GM19238 (cell line): ENCODE data around the gene CLSTN2.

Experiments used
- DNase-seq: peaks from one replicate; pipeline ENCODE4 v3.0.0; 2011; ENCODE audit warnings: low spot score; ENCODE audit not compliant: insufficient read length

CLSTN2 gene

GRCh38 chr3:140443073-140443472 is 508.1 kb downstream of the CLSTN2 start:
- no peak for DNase-seq

- DNase-seq = no peak
Observed at GRCh38 chr3:140443806-140444205, 508.8 kb downstream of the CLSTN2 start.

- no peak for DNase-seq
Observed at GRCh38 chr3:140446734-140447133, 511.7 kb downstream of the CLSTN2 start.

GRCh38 chr3:140447136-140447535 is 512.2 kb downstream of the CLSTN2 start:
- no peak for DNase-seq

GRCh38 chr3:140448001-140448400 is 513.0 kb downstream of the CLSTN2 start:
- no peak for DNase-seq

- DNase-seq = no peak
Observed at GRCh38 chr3:140449413-140450256, 514.6 kb downstream of the CLSTN2 start.

- no peak for DNase-seq
Observed at GRCh38 chr3:140453750-140454149, 518.8 kb downstream of the CLSTN2 start.

- DNase-seq = no peak
Observed at GRCh38 chr3:140455521-140456214, 520.7 kb downstream of the CLSTN2 start.

- DNase-seq = no peak
Observed at GRCh38 chr3:140456974-140457373, 522.0 kb downstream of the CLSTN2 start.

GRCh38 chr3:140459462-140459861 is 524.5 kb downstream of the CLSTN2 start:
- no peak for DNase-seq

- no peak for DNase-seq
Observed at GRCh38 chr3:140461250-140461649, 526.3 kb downstream of the CLSTN2 start.

GRCh38 chr3:140463355-140463754 is 528.4 kb downstream of the CLSTN2 start:
- DNase-seq = no peak

- DNase-seq = no peak
Observed at GRCh38 chr3:140465988-140466387, 531.0 kb downstream of the CLSTN2 start.

- DNase-seq = no peak
Observed at GRCh38 chr3:140466535-140466934, 531.5 kb downstream of the CLSTN2 start.

- no peak for DNase-seq
Observed at GRCh38 chr3:140467104-140467577, 532.2 kb downstream of the CLSTN2 start.

- DNase-seq = no peak
Observed at GRCh38 chr3:140467796-140468315, 532.9 kb downstream of the CLSTN2 start.

- DNase-seq = no peak
Observed at GRCh38 chr3:140468407-140468806, 533.4 kb downstream of the CLSTN2 start.

- DNase-seq = no peak
Observed at GRCh38 chr3:140469491-140469890, 534.5 kb downstream of the CLSTN2 start.

GRCh38 chr3:140470211-140470610 is 535.2 kb downstream of the CLSTN2 start:
- no peak for DNase-seq

GRCh38 chr3:140470962-140471361 is 536.0 kb downstream of the CLSTN2 start:
- DNase-seq = no peak

GRCh38 chr3:140472306-140473020 is 537.5 kb downstream of the CLSTN2 start:
- DNase-seq = no peak

- no peak for DNase-seq
Observed at GRCh38 chr3:140487566-140487965, 552.6 kb downstream of the CLSTN2 start.
